T-cell (primary cell): Measurements from ENCODE around the gene LCE6A. TPM values are rescaled to one million over a fixed set of nuclear protein-coding genes. Genes with fewer than 3 reads are reported as not detected.

Experiments used
- ATAC-seq, 4 experiments: fragments of 200-7000 bp in 3 of 4; fragments of 150-1000 bp in 1 of 4; cut with Tn5 transposase; replicated peaks in 1 of 4; 1 replicate in 3 of 4; 2 replicates in 1 of 4; pipeline ENCODE4 v1.10.0; 2021; ENCODE audit warnings: moderate library complexity in 3 of 4, mild to moderate bottlenecking in 2 of 4, moderate number of reproducible peaks in 1 of 4
- CTCF ChIA-PET, 2 donors: fragments of 300-600 bp; sonication (Branson Sonifier 250); formaldehyde crosslinking; loops; one replicate each; lab custom pipeline; 2022; ENCODE audit warnings: antibody characterized with exemption in 2 of 2; lab: Charles Lee
- POLR2A ChIA-PET, 2 donors: fragments of 300-600 bp; sonication (Branson Sonifier 250); formaldehyde crosslinking; loops; one replicate each; lab custom pipeline; 2022; ENCODE audit warnings: antibody characterized with exemption in 2 of 2; lab: Charles Lee
- DNase-seq, 35 experiments: peaks; one replicate each; pipeline versions ENCODE4 v3.0.0 to v3.0.0-alpha.2; 2013 to 2023
- H3K27ac ChIP-seq: one replicate; pipeline ENCODE4 v1.5.1; 2013; ENCODE audit warnings: low read length
- H3K27me3 ChIP-seq, 2 experiments: replicated peaks in 1 of 2; 1 replicate in 1 of 2; 2 replicates in 1 of 2; pipeline versions ENCODE4 v1.6.1 to v1.7.0; 2013; ENCODE audit warnings: low read length in 1 of 2, mixed read lengths in 1 of 2; ENCODE audit not compliant: control insufficient read depth in 2 of 2, insufficient read depth in 2 of 2; ENCODE audit errors: extremely low read depth in 1 of 2
- H3K36me3 ChIP-seq, 2 donors: 1 replicate in 1 of 2; 2 replicates in 1 of 2; pipeline versions ENCODE4 v1.6.1 to v1.7.0; 2013; ENCODE audit warnings: low read length in 1 of 2; ENCODE audit not compliant: control insufficient read depth in 2 of 2, insufficient read depth in 1 of 2; ENCODE audit errors: extremely low read depth in 1 of 2
- H3K4me1 ChIP-seq, 2 experiments: 1 replicate in 1 of 2; 2 replicates in 1 of 2; pipeline versions ENCODE4 v1.6.1 to v1.7.0; 2013; ENCODE audit warnings: low read length in 2 of 2, mixed read lengths in 1 of 2; ENCODE audit not compliant: insufficient read depth in 2 of 2, control insufficient read depth in 1 of 2; ENCODE audit errors: extremely low read depth in 1 of 2
- H3K4me3 ChIP-seq, 2 donors: 1 replicate in 1 of 2; 2 replicates in 1 of 2; pipeline versions ENCODE4 v1.5.1 to v1.7.0; 2013; ENCODE audit warnings: mild to moderate bottlenecking in 2 of 2, low read length in 1 of 2, moderate library complexity in 1 of 2; ENCODE audit not compliant: control insufficient read depth in 1 of 2; ENCODE audit errors: extremely low read depth in 1 of 2
- H3K9me3 ChIP-seq: 2 replicates; pipeline ENCODE4 v1.7.0; 2013
- H3K27ac Mint-ChIP-seq, 2 donors: one replicate each; pipeline ENCODE4 v1.8.0; 2020 to 2021; ENCODE audit warnings: mild to moderate bottlenecking in 2 of 2, mixed read lengths in 2 of 2
- H3K27me3 Mint-ChIP-seq, 2 donors: one replicate each; pipeline ENCODE4 v1.8.0; 2021 to 2022; ENCODE audit warnings: mixed read lengths in 2 of 2
- H3K36me3 Mint-ChIP-seq: one replicate; pipeline ENCODE4 v1.8.0; 2021; ENCODE audit warnings: mixed read lengths
- H3K4me1 Mint-ChIP-seq, 3 donors: one replicate each; pipeline ENCODE4 v1.8.0; 2020 to 2022; ENCODE audit warnings: mixed read lengths in 3 of 3, mild to moderate bottlenecking in 1 of 3
- H3K4me3 Mint-ChIP-seq, 3 donors: one replicate each; pipeline ENCODE4 v1.8.0; 2020 to 2022; ENCODE audit warnings: mild to moderate bottlenecking in 3 of 3, mixed read lengths in 3 of 3, moderate library complexity in 3 of 3
- H3K9me3 Mint-ChIP-seq, 3 donors: one replicate each; pipeline ENCODE4 v1.8.0; 2020 to 2022; ENCODE audit warnings: mixed read lengths in 3 of 3
- WGBS: methylation state at CpG from one replicate; pipeline ENCODE4 v1.1.5; 2013; ENCODE audit warnings: missing lambda C conversion rate; ENCODE audit not compliant: insufficient coverage; 5-methylcytosine and 5-hydroxymethylcytosine counted together
- total RNA-seq, 35 experiments: library from RNA in 6 of 35; stranded (reverse) in 6 of 35; fragments of 120-200 nt in 1 of 35; gene quantifications; one replicate each; pipeline versions ENCODE4 v1.2.1 to v1.2.4 and lab custom pipeline; 2013 to 2026

Gene LCE6A
- total RNA-seq, 5 donors from 2014 or later (not counting 1 experiment from before 2014, with no cell fraction given): not detected

- H3K27me3 Mint-ChIP-seq: peaks cover 11 to 21% of the 10 kb centered on the region in 2 donors
- ChIA-PET POLR2A (no interaction called here), CTCF (no interaction called here)
- no peak within 1 kb of the TSS for H3K4me3 ChIP-seq
- H3K9me3 Mint-ChIP-seq: peaks cover 0 to 8% (median 0%) of the 10 kb centered on the region in 3 donors
- H3K27ac Mint-ChIP-seq: no peak within 1 kb of the TSS
- no peaks in the 10 kb centered on the region for H3K9me3 ChIP-seq
- H3K4me1 Mint-ChIP-seq: no peaks in the 10 kb centered on the region
- H3K36me3 Mint-ChIP-seq: no peaks in the 10 kb centered on the region
- ATAC-seq (no peak), DNase-seq (no peak)
- H3K4me3 Mint-ChIP-seq: no peak within 1 kb of the TSS
- peaks cover 2 to 4% of the 10 kb centered on the region in 2 experiments for H3K27me3 ChIP-seq
- H3K4me1 ChIP-seq: no peaks in the 10 kb centered on the region
- no peak within 1 kb of the TSS for H3K27ac ChIP-seq
- H3K36me3 ChIP-seq: no peaks in the 10 kb centered on the region
- WGBS: no CpG with 5 or more reads among the region's 2 CpGs
Measured at GRCh38 chr1:152811671-152812070, 31.0 kb upstream of the LCE6A start, which contains the start of gene LCE1B. TSS of gene LCE1B (plus strand) at chr1:152811971. CDS start at chr1:152812447, 476 bp downstream.

- Mint-ChIP-seq H3K9me3 (no peaks in the 10 kb centered on the region), H3K4me3 (no peak overlapping the region), H3K27me3 (peaks cover 18% of the 10 kb centered on the region in 2 donors), H3K4me1 (no peaks in the 10 kb centered on the region), H3K36me3 (no peaks in the 10 kb centered on the region), H3K27ac (no peak overlapping the region)
- Histone ChIP-seq H3K27me3 (peaks cover 0 to 3% of the 10 kb centered on the region in 2 experiments), H3K36me3 (no peaks in the 10 kb centered on the region), H3K4me1 (no peaks in the 10 kb centered on the region), H3K27ac (no peak overlapping the region), H3K9me3 (no peaks in the 10 kb centered on the region), H3K4me3 (no peak overlapping the region)
- 78% methylated on average over 4 of the region's 6 CpGs for WGBS
- POLR2A ChIA-PET: no interaction called here
- DNase-seq: no peak
- ATAC-seq: no peak
- CTCF ChIA-PET: no interaction called here
Measured at GRCh38 chr1:152817309-152817708, 25.3 kb upstream of the LCE6A start.

GRCh38 chr1:152823294-152823693 is 19.4 kb upstream of the LCE6A start:
- POLR2A ChIA-PET: interaction anchor here in 1 of 2 donors (0.7 kb wide), 1 partner anchor 348 kb away, joined by 3 read pairs; no protein-coding TSS in a partner anchor
- CTCF ChIA-PET: no interaction called here
- no peaks in the 10 kb centered on the region for H3K36me3 Mint-ChIP-seq
- H3K27me3 Mint-ChIP-seq: peaks cover 23 to 29% of the 10 kb centered on the region in 2 donors
- H3K4me3 Mint-ChIP-seq: no peak overlapping the region
- Histone ChIP-seq H3K36me3 (no peaks in the 10 kb centered on the region), H3K9me3 (no peaks in the 10 kb centered on the region), H3K4me1 (no peaks in the 10 kb centered on the region), H3K27ac (no peak overlapping the region), H3K4me3 (no peak overlapping the region), H3K27me3 (peaks cover 0 to 14% of the 10 kb centered on the region in 2 experiments)
- no peak overlapping the region for H3K27ac Mint-ChIP-seq
- WGBS: 17% methylated on average over 1 of the region's 5 CpGs
- H3K4me1 Mint-ChIP-seq: no peaks in the 10 kb centered on the region
- ATAC-seq: no peak
- H3K9me3 Mint-ChIP-seq: no peaks in the 10 kb centered on the region
- no peak for DNase-seq

DNA sequence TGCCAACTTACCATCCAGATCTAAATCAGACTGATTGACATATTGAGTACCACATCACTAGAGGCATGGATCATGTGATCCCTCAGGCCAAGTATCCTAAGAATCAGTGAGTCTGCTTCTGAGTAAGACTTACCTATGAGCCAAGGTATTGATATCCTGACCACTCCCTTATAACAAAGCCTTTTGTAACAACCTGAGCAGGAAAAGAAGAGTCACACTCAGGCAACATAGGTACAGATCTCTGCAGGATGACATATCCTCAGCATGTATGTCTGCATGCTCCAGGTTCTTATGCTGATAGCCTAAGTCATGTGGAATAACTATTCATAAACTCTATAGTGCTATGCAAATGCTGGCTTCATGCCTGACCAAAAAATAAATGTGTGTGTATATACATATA is 17.7 kb upstream of the LCE6A start:
- H3K4me3 Mint-ChIP-seq: no peak overlapping the region
- Histone ChIP-seq H3K4me1 (no peaks in the 10 kb centered on the region), H3K4me3 (no peak overlapping the region), H3K9me3 (no peaks in the 10 kb centered on the region), H3K27me3 (peaks cover 0 to 14% of the 10 kb centered on the region in 2 experiments), H3K36me3 (no peaks in the 10 kb centered on the region), H3K27ac (no peak overlapping the region)
- no peaks in the 10 kb centered on the region for H3K4me1 Mint-ChIP-seq
- ChIA-PET CTCF (no interaction called here), POLR2A (no interaction called here)
- H3K36me3 Mint-ChIP-seq: no peaks in the 10 kb centered on the region
- no peaks in the 10 kb centered on the region for H3K9me3 Mint-ChIP-seq
- H3K27ac Mint-ChIP-seq: no peak overlapping the region
- ATAC-seq: no peak
- peaks cover 36% of the 10 kb centered on the region in 2 donors for H3K27me3 Mint-ChIP-seq
- no peak for DNase-seq

DNA sequence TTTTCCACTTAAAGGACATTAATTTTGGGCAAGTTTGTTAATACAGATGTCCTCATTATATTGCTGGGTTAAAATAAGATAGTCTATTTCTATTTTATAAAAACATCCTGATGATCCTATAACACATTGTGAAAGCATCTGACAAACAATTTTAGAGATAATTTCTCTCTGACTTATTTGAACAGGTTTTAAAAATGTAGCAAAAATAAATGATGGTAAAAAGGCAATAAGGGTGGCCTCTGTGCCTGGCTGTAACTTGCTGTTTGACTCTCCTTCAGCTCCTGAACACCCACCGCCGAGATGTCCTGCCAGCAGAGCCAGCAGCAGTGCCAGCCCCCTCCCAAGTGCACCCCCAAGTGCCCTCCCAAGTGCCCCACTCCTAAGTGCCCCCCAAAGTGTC is 15.5 kb upstream of the LCE6A start, which contains the start of gene LCE1A:
Gene LCE1A, plus strand, starts transcription at position 301 of the 400 bp plus-strand sequence. Its CDS starts 0 bp downstream, at position 301.
- Histone ChIP-seq H3K4me1 (no peaks in the 10 kb centered on the region), H3K27me3 (peaks cover 0 to 16% of the 10 kb centered on the region in 2 experiments), H3K4me3 (no peak within 1 kb of the TSS), H3K36me3 (no peaks in the 10 kb centered on the region), H3K9me3 (no peaks in the 10 kb centered on the region), H3K27ac (no peak within 1 kb of the TSS)
- Mint-ChIP-seq H3K36me3 (no peaks in the 10 kb centered on the region), H3K27ac (no peak within 1 kb of the TSS), H3K9me3 (peaks cover 0 to 5% (median 0%) of the 10 kb centered on the region in 3 donors), H3K4me3 (no peak within 1 kb of the TSS), H3K27me3 (peaks cover 39 to 47% of the 10 kb centered on the region in 2 donors), H3K4me1 (no peaks in the 10 kb centered on the region)
- CTCF ChIA-PET: no interaction called here
- ATAC-seq (no peak), DNase-seq (no peak)
- WGBS: 56% methylated on average over 2 of the region's 2 CpGs
- POLR2A ChIA-PET: no interaction called here

DNA sequence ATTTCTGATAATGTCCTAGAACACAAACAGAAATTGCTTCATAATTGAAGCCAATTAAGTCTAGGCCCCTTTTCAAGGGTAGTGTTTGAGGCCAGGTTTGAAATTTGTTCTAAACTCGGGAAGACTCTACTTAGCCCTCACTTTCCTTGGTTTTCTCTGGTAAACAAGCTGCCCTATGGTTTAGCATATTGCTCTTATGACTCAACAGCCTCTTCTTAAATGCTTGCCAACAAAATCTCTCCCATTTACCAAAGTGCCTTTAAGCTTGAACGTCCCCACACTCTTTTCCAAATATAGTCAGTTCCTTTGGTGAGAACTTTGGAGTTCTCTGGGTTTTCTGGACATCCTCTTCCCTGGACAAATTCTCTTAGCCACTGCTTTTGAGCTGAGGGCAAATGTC is 5.8 kb upstream of the LCE6A start:
- whole genome bisulfite sequencing: no CpG with 5 or more reads among the region's 2 CpGs
- no peaks in the 10 kb centered on the region for H3K4me1 Mint-ChIP-seq
- no peak for DNase-seq
- H3K27me3 Mint-ChIP-seq: peaks cover 4 to 22% of the 10 kb centered on the region in 2 donors
- H3K4me3 Mint-ChIP-seq: no peak overlapping the region
- ChIA-PET POLR2A (no interaction called here), CTCF (no interaction called here)
- H3K9me3 Mint-ChIP-seq: no peaks in the 10 kb centered on the region
- no peaks in the 10 kb centered on the region for H3K4me1 ChIP-seq
- H3K27me3 ChIP-seq: no peaks in the 10 kb centered on the region
- no peak overlapping the region for H3K27ac ChIP-seq
- H3K4me3 ChIP-seq: no peak overlapping the region
- H3K27ac Mint-ChIP-seq: no peak overlapping the region
- no peaks in the 10 kb centered on the region for H3K9me3 ChIP-seq
- no peaks in the 10 kb centered on the region for H3K36me3 Mint-ChIP-seq
- no peak for ATAC-seq
- H3K36me3 ChIP-seq: no peaks in the 10 kb centered on the region

GRCh38 chr1:152855661-152856060 is 13.0 kb downstream of the LCE6A start:
- Histone ChIP-seq H3K36me3 (no peaks in the 10 kb centered on the region), H3K27me3 (peaks cover 2 to 4% of the 10 kb centered on the region in 2 experiments), H3K27ac (no peak overlapping the region), H3K4me3 (no peak overlapping the region), H3K4me1 (no peaks in the 10 kb centered on the region), H3K9me3 (no peaks in the 10 kb centered on the region)
- H3K27ac Mint-ChIP-seq: no peak overlapping the region
- ATAC-seq (no peak), DNase-seq (no peak)
- no peak overlapping the region for H3K4me3 Mint-ChIP-seq
- H3K36me3 Mint-ChIP-seq: no peaks in the 10 kb centered on the region
- ChIA-PET POLR2A (no interaction called here), CTCF (no interaction called here)
- no peaks in the 10 kb centered on the region for H3K9me3 Mint-ChIP-seq
- peaks cover 4 to 27% of the 10 kb centered on the region in 2 donors for H3K27me3 Mint-ChIP-seq
- H3K4me1 Mint-ChIP-seq: no peaks in the 10 kb centered on the region
- WGBS: 38% methylated on average over 2 of the region's 2 CpGs
